ENCODE data around the gene C18orf63.

C18orf63 gene

DNA sequence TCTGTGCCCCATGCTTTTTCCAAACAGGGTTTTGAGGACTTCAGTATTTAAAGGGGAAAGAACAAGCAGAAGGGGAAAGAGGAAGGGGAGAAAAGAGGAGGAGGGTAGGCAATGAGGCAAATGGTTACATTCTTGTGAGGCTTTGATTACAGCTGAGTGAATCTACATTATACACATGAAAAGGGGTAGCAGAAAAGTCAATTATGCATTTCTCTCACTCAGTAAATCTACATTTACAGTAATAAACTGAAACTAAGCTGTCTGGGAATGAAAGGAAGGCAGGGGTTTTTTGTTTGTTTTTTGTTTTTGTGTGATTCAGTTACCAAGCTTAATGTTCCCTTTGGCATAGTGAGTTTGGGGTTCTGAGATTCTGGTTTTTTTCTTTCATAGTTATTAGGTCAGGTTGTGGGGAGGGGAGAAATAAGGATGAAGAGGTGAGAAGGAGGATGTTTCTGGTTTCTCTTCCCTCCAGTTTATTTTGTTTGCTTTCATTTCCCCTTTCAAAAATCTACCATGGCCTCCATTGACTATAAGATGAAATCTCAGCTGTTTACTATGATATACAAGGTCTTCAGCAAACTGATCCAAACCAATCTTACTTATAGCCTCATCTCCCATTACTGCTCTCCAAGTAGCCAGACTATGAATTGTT is 18.7 kb downstream of the C18orf63 start:
- FAIRE-seq (no peak), DNase-seq (ENCODE audit: insufficient read length) (no peak)
- TF ChIP-seq POLR2A (IDR thresholded peaks at IDR 0.05; ENCODE audit: low read depth, low read length) (no peak), TAF1 (IDR thresholded peaks at IDR 0.05; ENCODE audit: borderline replicate concordance, low read depth, low read length) (no peak), POLR2AphosphoS5 (IDR thresholded peaks at IDR 0.05; ENCODE audit: low read depth, low read length) (no peak)

DNA sequence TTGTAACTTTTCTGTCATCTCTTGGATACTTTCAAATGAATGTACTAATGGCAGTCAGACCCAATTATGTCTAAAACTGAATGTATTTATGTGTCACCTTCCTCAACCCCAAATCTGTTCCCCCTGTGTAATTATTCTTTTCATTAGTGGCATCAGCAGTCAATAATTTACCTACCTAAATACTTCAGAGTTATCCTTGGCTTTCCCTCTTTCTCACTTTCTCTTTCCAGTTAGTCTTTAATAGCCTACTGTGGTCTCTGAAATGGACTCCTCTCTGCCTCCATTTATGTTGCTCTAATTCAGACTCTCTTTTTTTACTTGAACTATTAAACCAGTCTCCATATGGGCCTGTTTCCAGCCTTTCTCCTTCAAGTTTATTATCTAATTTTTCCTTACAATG is 21.0 kb downstream of the C18orf63 start:
- no peak for TF ChIP-seq TAF1 (IDR thresholded peaks at IDR 0.05; ENCODE audit: borderline replicate concordance, low read depth, low read length)
- TF ChIP-seq POLR2AphosphoS5 (IDR thresholded peaks at IDR 0.05; ENCODE audit: low read depth, low read length), result no peak
- FAIRE-seq (no peak), DNase-seq (ENCODE audit: insufficient read length) (no peak)

DNA sequence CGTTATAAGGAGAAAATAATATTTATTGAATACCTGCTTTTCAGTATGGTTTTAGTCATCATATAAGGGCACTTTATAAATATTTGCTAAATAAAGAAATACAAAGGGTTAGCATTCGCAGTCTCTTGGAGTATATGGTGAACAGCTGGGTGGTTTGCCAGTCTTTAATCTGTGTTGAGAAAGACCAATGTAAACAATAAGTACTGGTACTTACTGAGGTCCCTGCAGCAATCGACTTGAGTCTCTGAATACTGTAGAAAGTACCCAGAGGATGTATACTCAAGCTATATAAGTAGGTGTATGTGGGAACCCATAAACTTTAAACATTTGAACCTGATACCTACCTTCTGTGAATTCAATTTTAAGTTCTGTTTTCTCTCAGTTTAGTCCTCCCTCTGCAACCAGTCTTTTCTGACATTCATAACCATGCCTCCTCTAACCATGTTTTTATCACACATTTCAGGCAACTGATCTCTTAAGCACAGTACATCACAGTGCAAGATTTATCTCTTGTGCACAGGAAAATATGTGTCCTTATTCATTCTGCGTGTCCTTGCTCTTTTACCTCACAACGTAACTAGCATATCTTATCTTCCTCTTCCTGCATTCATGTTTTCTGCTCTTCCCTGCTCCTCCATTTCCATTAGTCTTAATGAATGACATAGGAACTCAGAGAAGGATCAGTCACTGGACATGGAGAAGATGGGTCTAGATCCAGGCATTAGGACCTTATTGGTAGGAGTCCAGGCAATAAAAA is 21.7 kb downstream of the C18orf63 start:
- TF ChIP-seq TAF1 (IDR thresholded peaks at IDR 0.05; ENCODE audit: borderline replicate concordance, low read depth, low read length) (no peak), POLR2A (IDR thresholded peaks at IDR 0.05; ENCODE audit: low read depth, low read length) (no peak), POLR2AphosphoS5 (IDR thresholded peaks at IDR 0.05; ENCODE audit: low read depth, low read length) (no peak)
- FAIRE-seq, result no peak
- no peak for DNase-seq (ENCODE audit: insufficient read length)

DNA sequence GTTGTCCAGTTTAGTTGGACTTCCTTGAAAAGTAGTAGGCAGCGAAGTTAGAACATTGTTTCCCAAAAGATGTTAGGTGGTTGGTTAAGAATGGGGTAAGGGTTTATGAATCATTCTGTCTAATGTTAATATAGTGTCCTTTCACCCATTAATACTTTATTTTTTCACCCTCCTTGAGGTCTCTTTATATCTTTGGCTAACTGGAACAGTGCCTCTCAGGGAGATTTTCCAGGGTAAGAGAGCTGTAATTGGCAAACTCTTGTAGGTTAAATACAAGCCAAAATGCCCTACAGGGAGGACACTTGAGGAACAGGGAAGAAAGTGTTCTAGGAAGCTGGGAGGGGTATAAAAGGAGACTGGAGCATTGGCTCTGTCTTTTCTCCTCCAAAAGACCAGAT is 22.3 kb downstream of the C18orf63 start:
- TF ChIP-seq TAF1 (IDR thresholded peaks at IDR 0.05; ENCODE audit: borderline replicate concordance, low read depth, low read length) (no peak), POLR2A (IDR thresholded peaks at IDR 0.05; ENCODE audit: low read depth, low read length) (no peak), POLR2AphosphoS5 (IDR thresholded peaks at IDR 0.05; ENCODE audit: low read depth, low read length) (no peak)
- no peak for FAIRE-seq
- no peak for DNase-seq (ENCODE audit: insufficient read length)

DNA sequence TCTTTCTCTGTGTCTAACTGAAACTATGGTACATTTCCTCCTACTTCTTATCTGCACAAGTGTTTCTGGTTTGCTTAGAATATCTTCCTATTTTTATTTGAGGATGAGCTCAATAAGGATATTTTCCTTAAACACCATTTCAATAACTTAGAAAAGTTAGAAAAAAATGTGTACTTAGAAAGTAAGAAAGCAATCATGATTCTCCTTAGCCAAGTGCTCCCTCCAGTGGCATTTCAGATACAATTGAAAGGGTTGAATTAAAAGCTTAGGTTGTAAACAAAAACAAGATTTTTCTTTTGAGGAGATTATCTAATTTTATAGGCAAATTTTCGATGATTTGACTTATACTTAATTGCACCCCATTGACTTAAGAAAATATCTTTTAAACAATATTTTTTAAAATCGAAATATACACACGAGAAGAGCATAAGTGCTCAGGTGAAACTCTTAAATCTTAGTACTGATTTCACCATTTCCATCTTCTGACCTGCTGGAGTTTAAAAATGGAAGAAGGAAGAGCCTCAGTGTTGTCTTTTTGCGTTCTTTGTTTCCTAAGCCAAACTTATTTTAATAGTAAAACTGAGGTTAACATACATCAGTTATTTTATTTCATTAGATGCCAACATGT is 26.9 kb downstream of the C18orf63 start:
- FAIRE-seq, result no peak
- TF ChIP-seq TAF1 (IDR thresholded peaks at IDR 0.05; ENCODE audit: borderline replicate concordance, low read depth, low read length) (no peak), POLR2AphosphoS5 (IDR thresholded peaks at IDR 0.05; ENCODE audit: low read depth, low read length) (no peak), POLR2A (IDR thresholded peaks at IDR 0.05; ENCODE audit: low read depth, low read length) (no peak)
- DNase-seq (ENCODE audit: insufficient read length), result no peak

DNA sequence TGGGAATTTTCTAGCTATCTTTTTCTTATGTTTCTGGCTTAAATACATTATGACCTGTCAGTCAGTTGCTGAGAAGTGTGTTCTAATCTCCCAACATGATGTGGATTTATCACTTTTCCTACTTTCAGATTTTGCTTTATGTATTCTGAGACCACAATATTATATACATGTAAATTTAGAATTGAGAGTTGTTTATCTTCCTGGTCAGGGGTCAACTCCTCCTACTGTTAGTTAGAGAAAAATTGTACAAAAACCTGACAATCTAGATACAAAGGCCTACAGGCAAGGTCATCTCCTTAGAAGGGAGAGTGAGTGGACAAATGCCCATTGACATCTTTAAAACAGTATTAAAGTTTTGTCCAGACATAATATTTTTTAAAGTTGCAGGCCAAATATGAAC is 30.6 kb downstream of the C18orf63 start:
- TF ChIP-seq POLR2AphosphoS5 (IDR thresholded peaks at IDR 0.05; ENCODE audit: low read depth, low read length) (no peak), TAF1 (IDR thresholded peaks at IDR 0.05; ENCODE audit: borderline replicate concordance, low read depth, low read length) (no peak), POLR2A (IDR thresholded peaks at IDR 0.05; ENCODE audit: low read depth, low read length) (no peak)
- FAIRE-seq (no peak), DNase-seq (ENCODE audit: insufficient read length) (no peak)

DNA sequence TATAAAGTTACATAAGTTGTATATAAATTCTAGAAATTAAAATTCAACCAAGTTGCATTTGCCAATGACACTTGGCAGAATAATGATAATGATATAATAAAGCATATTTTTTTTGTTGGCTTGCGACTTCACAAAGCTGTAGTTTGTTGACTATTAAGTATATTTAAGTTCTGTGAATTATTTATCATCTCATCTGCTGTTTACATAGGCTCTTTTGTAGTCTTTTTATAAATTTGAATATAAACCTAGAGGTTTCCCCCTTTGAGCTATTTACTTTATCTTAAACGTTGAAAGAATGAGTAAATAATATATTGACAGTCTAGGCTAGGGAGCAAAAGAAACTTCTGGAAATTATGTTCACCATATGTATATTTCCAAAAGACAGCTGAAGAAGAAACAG is 32.9 kb downstream of the C18orf63 start:
- TF ChIP-seq TAF1 (IDR thresholded peaks at IDR 0.05; ENCODE audit: borderline replicate concordance, low read depth, low read length), result no peak
- TF ChIP-seq POLR2A (IDR thresholded peaks at IDR 0.05; ENCODE audit: low read depth, low read length), result no peak
- TF ChIP-seq POLR2AphosphoS5 (IDR thresholded peaks at IDR 0.05; ENCODE audit: low read depth, low read length), result no peak
- FAIRE-seq, result no peak

DNA sequence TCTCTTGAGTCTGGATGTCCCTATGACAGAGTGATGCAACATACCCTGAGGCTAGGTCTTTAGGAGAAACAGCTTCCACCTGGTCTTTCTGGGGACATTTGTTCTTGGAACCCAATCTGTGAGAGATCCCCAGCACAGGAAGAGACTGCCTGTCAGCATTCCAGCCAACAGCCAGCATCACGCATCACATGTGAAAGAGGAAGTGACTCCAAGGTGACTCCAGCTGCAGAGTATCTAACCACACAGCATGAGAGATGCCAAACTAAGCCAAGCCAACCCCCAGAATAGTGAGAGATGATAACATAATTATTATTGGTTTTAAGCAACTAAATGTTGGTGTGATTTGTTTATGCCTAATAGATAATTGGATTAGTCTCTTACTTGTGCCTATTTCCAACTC is 35.7 kb downstream of the C18orf63 start:
- no peak for TF ChIP-seq POLR2A (IDR thresholded peaks at IDR 0.05; ENCODE audit: low read depth, low read length)
- no peak for TF ChIP-seq TAF1 (IDR thresholded peaks at IDR 0.05; ENCODE audit: borderline replicate concordance, low read depth, low read length)
- no peak for TF ChIP-seq POLR2AphosphoS5 (IDR thresholded peaks at IDR 0.05; ENCODE audit: low read depth, low read length)
- FAIRE-seq (peak; percentile 21), DNase-seq (ENCODE audit: insufficient read length) (no peak)

More for the DNA sequence above, 32.9 kb downstream of the C18orf63 start:
- DNase-seq (ENCODE audit: insufficient read length), result no peak

DNA sequence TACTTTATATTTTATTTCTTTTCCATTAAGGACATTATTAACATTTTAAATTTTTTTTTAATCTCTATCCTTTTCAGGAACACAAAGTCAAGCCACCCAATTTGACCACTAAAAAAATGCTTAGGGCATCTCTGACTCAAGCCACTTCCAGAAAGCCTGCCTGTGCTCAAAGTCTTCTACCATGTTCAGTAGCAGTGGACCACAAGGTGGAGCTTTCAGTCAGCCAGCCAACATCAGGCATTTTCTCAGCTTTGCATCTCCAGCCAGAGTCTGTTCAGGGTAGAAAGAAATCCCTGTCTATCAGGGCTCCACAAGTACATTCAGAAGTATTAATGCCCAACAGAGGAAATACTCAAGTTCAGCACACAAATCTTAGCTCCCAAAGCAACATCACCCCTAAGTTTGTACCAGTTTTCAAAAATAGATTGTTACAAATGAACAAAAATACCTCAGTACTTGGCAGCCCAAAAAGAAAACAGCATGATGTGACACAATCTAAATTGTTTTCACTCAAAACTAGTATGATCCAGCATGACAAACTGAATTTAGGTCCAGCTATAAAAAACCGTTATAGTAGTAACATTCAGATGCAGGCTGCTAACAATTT is 37.6 kb downstream of the C18orf63 start:
- FAIRE-seq (peak; percentile 38), DNase-seq (ENCODE audit: insufficient read length) (no peak)
- TF ChIP-seq POLR2A (IDR thresholded peaks at IDR 0.05; ENCODE audit: low read depth, low read length), result no peak
- TF ChIP-seq POLR2AphosphoS5 (IDR thresholded peaks at IDR 0.05; ENCODE audit: low read depth, low read length), result no peak

DNA sequence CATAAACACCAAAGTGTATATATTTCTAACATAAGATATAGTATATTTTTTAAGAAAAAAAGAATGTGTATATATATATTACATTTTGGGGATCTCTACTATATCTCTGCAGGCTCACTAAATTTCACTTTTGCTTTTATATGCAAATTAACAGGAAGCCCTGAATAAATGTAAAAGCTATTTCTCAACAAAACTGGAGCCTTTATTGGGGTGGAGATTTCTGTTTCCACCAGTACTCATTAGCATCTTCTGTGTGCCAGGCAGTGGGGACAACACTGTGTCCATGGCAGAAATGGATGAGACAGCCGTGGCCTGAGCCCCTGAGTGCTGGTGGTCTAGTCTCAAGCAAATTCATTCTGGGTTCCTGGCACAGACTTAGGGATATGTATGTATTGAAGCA is 41.3 kb downstream of the C18orf63 start:
- FAIRE-seq (no peak), DNase-seq (ENCODE audit: insufficient read length) (no peak)
- TF ChIP-seq TAF1 (IDR thresholded peaks at IDR 0.05; ENCODE audit: borderline replicate concordance, low read depth, low read length) (no peak), POLR2AphosphoS5 (IDR thresholded peaks at IDR 0.05; ENCODE audit: low read depth, low read length) (no peak), POLR2A (IDR thresholded peaks at IDR 0.05; ENCODE audit: low read depth, low read length) (no peak)

DNA sequence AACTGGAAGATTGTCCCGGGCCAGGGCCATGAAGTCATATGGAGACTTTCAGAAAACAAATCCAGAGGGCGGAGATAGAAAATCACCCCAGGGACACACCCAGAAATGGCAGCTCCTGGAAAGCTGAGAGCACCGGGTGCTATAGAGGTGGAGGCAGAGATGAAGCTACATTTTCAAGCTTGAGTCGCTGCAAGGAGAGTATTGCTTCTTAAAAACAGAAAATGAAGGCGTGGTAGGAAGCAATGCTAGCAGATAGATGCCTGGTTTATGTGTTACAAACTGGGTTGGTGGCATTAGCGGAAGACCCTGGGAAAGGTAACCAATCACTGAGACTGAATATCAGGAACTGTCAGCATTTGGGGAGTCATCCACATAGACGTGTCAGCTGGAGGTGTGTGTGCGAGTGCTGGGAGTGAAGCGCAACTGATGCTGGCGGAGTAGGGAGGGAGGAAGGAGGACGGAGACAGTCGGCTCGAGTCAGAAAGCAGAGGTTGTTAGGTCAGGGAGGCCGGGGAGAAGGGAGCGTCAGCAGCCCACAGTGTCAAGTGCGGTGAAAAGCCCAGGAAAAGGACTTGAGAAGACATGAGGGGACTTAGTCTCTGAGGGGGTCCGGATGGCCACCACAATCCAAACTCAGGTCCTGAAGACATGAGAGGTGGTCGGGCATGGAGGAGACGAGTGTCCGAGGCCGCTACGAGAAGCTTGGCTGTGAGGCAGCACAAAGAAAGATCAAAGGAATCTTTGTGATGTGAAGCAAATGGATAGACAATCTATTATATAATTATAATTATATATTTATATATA is 45.4 kb downstream of the C18orf63 start:
- DNase-seq (ENCODE audit: insufficient read length) (no peak), FAIRE-seq (no peak)
- TF ChIP-seq POLR2A (IDR thresholded peaks at IDR 0.05; ENCODE audit: low read depth, low read length) (no peak), POLR2AphosphoS5 (IDR thresholded peaks at IDR 0.05; ENCODE audit: low read depth, low read length) (no peak), TAF1 (IDR thresholded peaks at IDR 0.05; ENCODE audit: borderline replicate concordance, low read depth, low read length) (no peak)
